Uterus (tissue), 2 donors: ENCODE data around the gene PLEKHM1.
"Not testable (repeated sequence)": the region's sequence is repeated elsewhere in the genome, so short reads cannot be mapped to it uniquely, and the experiment has no call there.

Experiments used
- CTCF ChIP-seq, 4 experiments: fragments of 200-600 bp in 2 of 4; fragments of 450-650 bp in 2 of 4; sonication (generic) in 2 of 4; IDR thresholded peaks; one replicate each; pipeline ENCODE4 v1.5.1; 2016 to 2019; ENCODE audit warnings: antibody characterized with exemption in 4 of 4, mild to moderate bottlenecking in 2 of 4, moderate library complexity in 1 of 4
- POLR2A ChIP-seq, 2 donors: fragments of 450-650 bp; IDR thresholded peaks; one replicate each; pipeline ENCODE4 v1.6.1; 2016; ENCODE audit warnings: antibody characterized with exemption in 2 of 2, mild to moderate bottlenecking in 1 of 2, moderate library complexity in 1 of 2

- TF ChIP-seq CTCF, POLR2A (IDR thresholded peaks at IDR 0.05): not testable (repeated sequence)
These were observed 38.9 kb downstream of the PLEKHM1 start for GRCh38 chr17:45451660-45452059.
